ENCODE results near the gene JADE2. TPM values are rescaled to one million over a fixed set of nuclear protein-coding genes. Genes with fewer than 3 reads are reported as not detected.

JADE2 gene
- total RNA-seq, 2 donors from 2014 or later = 27.1 to 38.9 TPM

DNA sequence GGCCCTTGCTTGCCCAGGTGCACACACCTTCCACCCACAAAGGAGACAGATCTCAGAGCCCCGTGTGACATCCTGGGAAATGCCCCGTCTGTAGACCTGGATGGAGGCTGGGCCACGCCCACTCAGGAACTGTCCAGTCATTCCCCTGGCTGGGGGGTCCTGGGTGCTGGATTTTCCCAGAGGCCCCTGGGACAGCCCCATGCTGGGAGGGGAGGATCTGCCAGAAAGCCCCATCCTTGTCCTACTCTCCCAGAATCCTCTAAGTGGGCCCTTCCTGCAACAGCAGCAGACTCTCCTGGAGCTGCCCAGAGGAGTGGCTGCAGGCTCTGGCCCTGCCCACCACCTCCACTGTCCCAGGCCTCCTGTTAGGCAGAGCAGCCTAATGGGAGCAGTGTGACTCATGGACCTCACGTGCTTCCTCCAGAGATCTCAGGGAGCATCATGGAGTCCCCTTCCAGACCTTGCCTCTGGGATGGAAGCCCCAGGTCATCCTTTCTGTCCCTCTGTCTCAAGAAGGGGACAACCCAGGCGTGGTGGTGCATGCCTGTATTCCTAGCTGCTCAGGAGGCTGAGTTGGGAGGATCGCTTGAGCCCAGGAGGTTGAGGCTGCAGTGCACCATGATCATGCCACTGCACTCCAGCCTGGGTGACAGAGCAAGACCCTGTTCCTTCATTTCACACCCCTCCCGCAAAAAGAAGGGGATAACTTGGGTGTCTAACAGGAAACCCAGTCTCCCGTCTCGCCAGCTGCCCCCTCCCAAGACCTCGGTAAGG lies 51.7 kb downstream of the JADE2 start:
- ATAC-seq (peak; percentile 57), DNase-seq (no peak)
- intact Hi-C loops (cut with DNase I, micrococcal nuclease) = loop anchor here in 1 of 2 donors (5.0 kb wide), 1 partner anchor 170 kb away; no protein-coding TSS in a partner anchor

DNA sequence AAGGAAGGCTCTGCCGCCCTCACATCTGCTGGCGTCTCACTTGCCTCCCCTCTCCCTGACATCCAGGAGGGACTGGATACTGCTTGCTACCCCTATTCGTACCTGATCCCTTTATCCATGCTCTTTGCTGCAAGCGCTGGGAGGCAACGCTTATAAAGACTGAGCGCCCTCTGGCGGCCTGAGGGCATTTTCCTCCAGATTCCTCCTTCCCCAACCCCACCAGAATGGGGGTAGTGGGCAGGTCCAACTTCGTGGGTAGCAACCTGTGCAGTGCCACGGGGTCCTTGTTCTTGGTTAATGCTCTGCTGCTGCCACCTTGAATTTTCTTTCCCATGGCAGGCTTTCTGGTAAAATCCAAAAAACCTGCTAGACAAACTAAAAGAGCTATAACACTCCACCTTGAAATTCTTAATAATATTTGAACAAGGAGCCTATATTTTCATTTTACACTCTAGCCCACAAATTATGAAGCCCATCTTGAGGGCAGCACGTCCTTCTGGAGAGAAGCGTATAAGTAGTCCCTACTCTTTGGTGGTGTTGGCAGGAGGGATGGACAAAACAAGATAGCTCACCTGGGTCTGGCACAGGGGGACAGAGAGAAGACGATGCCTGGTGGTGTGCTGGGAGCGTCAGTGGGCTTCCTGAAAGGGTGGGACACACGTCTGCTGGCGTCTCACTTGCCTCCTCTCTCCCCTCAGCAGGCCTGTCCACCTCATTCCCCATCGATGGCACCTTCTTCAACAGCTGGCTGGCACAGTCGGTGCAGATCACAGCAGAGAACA lies 52.5 kb downstream of the JADE2 start:
- ATAC-seq = peak; percentile 81
- intact Hi-C loops (cut with DNase I, micrococcal nuclease) = loop anchor here in 1 of 2 donors (5.0 kb wide), 1 partner anchor 171 kb away; no protein-coding TSS in a partner anchor

DNA sequence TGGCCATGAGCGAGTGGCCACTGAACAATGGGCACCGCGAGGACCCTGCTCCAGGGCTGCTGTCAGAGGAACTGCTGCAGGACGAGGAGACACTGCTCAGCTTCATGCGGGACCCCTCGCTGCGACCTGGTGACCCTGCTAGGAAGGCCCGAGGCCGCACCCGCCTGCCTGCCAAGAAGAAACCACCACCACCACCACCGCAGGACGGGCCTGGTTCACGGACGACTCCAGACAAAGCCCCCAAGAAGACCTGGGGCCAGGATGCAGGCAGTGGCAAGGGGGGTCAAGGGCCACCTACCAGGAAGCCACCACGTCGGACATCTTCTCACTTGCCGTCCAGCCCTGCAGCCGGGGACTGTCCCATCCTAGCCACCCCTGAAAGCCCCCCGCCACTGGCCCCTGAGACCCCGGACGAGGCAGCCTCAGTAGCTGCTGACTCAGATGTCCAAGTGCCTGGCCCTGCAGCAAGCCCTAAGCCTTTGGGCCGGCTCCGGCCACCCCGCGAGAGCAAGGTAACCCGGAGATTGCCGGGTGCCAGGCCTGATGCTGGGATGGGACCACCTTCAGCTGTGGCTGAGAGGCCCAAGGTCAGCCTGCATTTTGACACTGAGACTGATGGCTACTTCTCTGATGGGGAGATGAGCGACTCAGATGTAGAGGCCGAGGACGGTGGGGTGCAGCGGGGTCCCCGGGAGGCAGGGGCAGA lies 53.3 kb downstream of the JADE2 start:
- intact Hi-C loops (cut with DNase I, micrococcal nuclease) = loop anchor here in 1 of 2 donors (5.0 kb wide), 1 partner anchor 171 kb away; no protein-coding TSS in a partner anchor
- ATAC-seq = no peak
- peak in 1 of 2 donors; percentile 17 for DNase-seq

More for the DNA sequence above, 52.5 kb downstream of the JADE2 start:
- peak; percentile 52 to 89 for DNase-seq

DNA sequence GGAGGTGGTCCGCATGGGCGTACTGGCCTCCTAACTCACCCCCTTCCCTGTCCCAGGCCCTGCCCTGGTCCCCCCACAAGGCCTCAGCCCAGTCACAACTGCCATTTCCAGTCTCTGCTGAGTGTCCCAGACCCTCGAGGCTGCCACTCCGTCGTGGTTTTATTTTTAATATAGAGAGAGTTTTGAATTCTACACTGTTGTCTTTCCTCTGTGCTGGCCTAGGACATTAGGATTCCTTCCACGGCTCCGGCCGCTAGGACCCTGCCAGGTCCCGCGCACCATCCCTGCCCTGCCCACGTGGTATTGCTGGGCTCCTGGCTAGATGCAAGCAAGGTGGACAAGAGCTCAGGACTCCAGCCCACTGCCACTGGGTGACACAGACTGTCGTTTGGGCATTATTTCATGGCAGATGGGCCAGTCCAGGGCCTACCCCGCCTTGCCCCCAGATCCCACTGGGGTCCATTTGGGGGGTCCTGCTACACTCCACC lies 53.9 kb downstream of the JADE2 start:
- DNase-seq = peak in 1 of 2 donors; percentile 21
- intact Hi-C loops (cut with DNase I, micrococcal nuclease) = loop anchor here in 1 of 2 donors (5.0 kb wide), 1 partner anchor 172 kb away; no protein-coding TSS in a partner anchor

DNA sequence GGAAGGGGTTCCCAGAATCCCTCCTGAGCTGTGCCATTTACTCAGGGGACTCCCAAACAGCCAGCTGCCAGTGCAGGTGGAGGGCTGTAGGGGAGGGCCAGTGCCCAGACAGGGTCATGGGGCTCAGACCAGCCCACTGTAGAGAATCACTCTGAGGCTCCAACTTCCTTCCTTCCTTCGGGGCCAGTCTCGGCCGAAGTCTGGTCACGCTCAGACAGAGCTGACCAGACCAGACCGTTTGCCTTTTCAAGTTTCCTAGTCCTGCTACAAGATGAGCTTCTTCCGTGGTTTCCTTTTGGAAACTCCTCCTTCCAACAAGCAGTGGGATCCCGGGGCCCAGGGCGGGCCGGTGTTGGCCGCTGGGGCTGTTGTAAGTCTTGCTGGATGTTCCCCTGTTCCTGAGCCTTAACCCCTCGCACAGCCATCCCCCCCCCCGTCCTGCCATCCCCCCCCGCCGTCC lies 54.6 kb downstream of the JADE2 start:
- intact Hi-C loops (cut with DNase I, micrococcal nuclease) = loop anchor here (5.0 to 10.0 kb wide), 3 partner anchors 53 to 385 kb away; partner anchors contain the start of gene JADE2 (in 1 of the 2)
- no peak for ATAC-seq

More for the DNA sequence above, 53.9 kb downstream of the JADE2 start:
- ATAC-seq = no peak

DNA sequence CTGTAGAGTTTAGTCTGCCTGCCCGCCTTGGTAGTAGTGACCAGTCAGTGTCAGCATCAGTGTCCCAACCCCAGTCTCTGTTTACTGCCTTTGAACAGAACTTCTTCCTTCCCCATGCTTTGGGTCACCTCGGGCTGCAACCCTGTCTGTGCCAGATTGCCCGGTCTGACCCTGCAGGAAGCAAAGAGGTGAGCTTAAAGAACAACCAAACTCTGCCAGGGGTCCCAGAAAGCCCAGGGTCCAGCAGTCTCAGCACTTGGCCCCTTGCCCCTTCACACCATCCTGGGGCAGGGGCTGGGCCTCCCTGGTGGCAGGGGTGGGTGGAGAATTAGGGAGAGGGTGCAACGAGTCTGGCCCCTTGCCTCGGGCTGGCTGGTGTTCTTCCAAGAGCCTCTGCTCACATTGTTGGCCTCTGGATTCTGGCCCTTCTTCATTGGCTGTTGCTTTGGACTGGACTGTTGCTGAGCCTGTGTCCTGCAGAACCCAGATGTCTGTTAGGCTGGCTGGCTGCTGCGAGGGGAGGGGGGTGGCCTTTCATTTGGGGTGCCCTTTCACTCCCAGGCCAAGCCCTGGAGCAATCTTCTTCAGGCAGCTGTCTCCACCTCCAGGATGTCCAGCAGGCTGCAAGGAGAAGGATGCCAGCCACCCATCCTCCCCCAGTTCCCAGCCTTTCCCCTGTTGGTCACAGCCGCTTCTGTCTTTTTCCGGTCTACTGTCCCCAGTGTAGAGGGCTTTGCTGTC lies 55.9 kb downstream of the JADE2 start:
- no peak for ATAC-seq
- intact Hi-C loops (cut with DNase I, micrococcal nuclease) = loop anchor here (5.0 to 10.0 kb wide), 3 partner anchors 54 to 387 kb away; partner anchors contain the start of gene JADE2 (in 1 of the 2)
- peak in 1 of 2 donors; percentile 22 for DNase-seq

More for the DNA sequence above, 54.6 kb downstream of the JADE2 start:
- DNase-seq = peak in 1 of 2 donors; percentile 11

DNA sequence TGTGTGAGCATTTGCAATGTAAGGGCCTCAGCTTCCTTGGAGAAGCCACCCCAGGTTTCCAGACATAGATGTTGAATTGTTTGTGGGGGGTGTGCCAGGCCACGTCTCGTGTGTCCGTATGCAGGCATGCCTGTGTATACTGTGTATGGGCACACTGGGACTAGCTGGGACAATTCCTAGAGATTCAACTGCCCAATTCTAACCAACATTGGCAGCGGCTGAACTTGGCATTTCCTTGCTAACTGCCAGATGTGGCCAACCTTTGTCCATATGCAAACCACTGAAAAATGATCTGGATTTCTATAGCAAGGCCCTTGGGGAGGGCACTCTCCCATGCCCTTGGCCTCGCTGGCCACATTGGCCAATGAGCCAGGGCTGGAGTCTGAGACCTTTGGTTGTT lies 56.8 kb downstream of the JADE2 start:
- intact Hi-C loops (cut with DNase I, micrococcal nuclease) = loop anchor here (5.0 to 10.0 kb wide), 3 partner anchors 55 to 387 kb away; partner anchors contain the start of gene JADE2 (in 1 of the 2)
- DNase-seq (peak in 1 of 2 donors; percentile 2), ATAC-seq (no peak)

DNA sequence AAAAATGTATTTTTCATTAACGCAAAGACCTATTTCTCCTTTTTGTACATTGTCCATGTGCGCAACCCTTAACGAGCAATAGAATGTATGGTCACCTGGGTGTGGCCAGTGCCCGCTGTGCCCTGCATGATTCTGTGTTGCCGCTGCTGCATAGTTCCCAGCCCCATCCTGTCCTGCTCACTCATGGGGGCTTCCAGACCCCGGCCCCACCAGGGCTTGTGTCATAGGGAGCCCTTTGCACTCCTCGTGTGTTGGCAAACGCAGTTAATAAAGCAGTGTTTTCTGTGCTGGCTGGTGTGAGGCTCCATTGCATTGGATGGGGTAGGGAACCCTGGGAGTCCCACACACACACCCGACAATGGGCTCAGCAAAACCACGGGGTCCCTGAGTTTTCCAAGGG lies 57.5 kb downstream of the JADE2 start:
- intact Hi-C loops (cut with DNase I, micrococcal nuclease) = loop anchor here (5.0 to 10.0 kb wide), 3 partner anchors 56 to 388 kb away; partner anchors contain the start of gene JADE2 (in 1 of the 2)
- DNase-seq (peak in 1 of 2 donors; percentile 2), ATAC-seq (no peak)

DNA sequence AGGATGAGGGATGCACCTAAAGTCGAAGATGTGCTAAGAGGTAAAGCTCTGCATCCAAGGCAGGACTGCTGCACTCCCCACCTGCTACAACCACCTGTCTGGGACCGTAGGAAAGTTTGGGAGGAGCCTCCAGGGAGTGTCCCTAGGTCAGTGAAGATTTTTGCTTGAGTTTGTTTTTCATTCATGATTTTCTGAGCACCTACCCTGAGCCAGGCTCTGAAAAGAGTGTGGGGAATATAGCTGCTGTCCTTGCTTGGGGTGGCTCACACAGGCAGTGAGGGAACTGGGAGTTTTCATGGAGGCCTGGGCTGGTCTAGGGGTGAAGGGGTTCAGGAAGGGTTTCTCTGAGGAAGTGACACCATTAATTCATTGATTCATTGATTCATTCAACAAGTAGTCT lies 58.3 kb downstream of the JADE2 start:
- ATAC-seq (no peak), DNase-seq (peak in 1 of 2 donors; percentile 8)
- intact Hi-C loops (cut with DNase I, micrococcal nuclease) = loop anchor here (5.0 to 10.0 kb wide), 3 partner anchors 56 to 389 kb away; partner anchors contain the start of gene JADE2 (in 1 of the 2)

DNA sequence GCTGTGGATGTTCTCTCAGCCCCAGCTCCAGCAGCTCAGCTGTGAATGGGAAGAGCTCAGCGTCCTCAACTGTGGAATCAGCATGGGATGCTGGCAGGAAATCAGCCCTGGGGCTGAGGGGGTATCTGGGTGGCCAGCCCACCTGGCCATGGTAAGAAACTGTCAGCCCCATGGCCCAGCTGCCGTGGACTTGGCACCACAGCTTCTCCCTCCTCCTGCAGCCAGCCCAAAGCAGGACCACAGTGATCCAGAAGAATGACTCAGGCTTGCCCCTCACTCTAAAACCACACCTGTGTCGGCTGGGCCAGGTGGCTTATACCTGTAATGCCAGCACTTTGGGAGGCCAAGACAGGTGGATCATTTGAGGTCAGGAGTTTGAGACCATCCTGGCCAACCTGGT lies 59.2 kb downstream of the JADE2 start:
- DNase-seq (no peak), ATAC-seq (no peak)
- intact Hi-C loops (cut with DNase I, micrococcal nuclease) = loop anchor here (5.0 to 10.0 kb wide), 4 partner anchors 57 to 390 kb away; partner anchors contain the start of gene JADE2 (in 1 of the 2)

DNA sequence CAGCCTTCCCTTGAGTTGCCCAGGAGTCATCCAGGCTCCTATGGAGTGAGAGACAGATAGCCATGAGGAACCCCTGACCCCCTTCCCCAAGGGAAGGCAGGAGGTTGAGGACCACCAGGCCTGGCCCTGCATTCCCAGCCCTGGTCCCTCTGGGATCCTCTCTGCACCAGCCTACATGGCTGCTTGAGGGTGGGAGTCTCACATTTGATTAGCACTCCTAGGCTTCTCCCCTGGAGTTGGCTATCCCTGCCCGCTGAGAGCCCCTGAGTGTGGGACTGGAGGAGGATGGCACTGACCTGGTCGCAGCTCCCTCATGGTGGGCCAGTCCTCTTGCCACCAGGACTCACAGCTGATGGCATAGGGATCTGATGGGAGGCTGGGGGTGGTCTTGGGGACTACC lies 60.5 kb downstream of the JADE2 start:
- DNase-seq (no peak), ATAC-seq (no peak)
- intact Hi-C loops (cut with DNase I, micrococcal nuclease) = loop anchor here (5.0 to 10.0 kb wide), 3 partner anchors 281 to 391 kb away; no protein-coding TSS in a partner anchor

DNA sequence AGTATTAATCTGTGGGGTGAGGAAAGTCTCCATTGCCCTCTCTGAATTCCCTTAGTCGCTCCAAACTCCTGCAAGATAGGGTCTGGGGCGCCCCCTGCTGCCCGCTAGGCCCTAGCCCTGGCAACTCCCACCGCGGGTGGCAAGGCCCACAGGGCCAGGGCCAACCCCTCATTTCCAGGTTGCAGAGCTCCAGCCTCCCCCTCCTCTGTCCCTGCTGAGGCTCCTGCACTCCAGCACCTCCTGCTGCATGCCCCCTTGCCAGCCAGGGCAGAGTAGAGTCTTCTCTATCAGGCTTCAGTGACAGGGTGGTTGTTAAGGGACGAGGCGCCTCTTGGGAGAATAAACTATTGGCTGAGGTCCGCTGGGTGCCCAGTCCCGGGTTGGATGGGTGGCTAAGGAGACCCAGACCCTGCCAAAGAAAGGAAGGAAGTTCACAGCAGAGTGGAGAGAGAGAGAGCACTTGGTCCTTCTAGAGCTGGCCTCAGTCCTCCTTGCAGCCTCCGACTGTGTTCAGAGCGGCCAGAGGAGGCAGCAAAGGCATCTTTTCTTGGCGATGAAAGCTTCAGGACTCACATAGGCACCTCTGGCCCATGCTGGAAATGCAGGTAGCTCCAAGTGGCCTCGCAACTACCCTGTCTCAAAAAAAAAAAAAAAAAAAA lies 61.5 kb downstream of the JADE2 start:
- DNase-seq (peak; percentile 74 to 90), ATAC-seq (peak; percentile 81)
- intact Hi-C loops (cut with DNase I, micrococcal nuclease) = loop anchor here (5.0 to 10.0 kb wide), 3 partner anchors 282 to 392 kb away; no protein-coding TSS in a partner anchor

DNA sequence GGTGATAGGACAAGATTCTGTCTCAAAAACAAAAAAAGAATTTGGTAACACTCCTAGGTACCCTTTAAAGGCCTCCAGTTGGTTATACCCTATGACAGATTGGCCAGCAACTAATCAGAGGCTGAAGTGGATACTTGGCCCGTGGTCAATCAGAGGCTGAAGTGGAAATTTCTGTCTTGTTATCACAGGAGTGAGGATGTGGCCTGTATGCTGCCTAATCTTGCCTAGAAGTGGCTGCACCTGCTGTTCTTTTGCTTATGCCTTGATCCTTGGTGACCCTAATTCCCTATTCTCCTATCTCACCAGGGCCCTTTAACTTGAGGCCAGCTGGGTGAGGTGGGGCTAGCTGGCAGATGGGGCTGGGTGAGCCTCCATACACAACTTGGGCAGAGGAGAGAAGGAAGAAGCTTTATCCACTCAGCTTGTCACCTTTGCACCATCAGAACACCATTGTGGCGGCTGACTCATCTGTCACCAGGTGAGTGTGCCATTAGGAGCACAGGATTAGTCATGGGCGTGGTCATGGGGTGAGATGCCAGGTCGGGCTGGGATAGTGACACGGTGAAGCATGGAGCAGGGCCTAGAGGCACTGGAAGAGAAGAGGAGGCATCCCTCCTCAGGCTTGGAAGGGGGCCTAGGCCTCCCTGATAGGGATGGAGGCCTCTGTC lies 65.7 kb downstream of the JADE2 start:
- DNase-seq (peak; percentile 70 to 85), ATAC-seq (peak; percentile 92)
- intact Hi-C loops (cut with DNase I, micrococcal nuclease) = no loop called here

DNA sequence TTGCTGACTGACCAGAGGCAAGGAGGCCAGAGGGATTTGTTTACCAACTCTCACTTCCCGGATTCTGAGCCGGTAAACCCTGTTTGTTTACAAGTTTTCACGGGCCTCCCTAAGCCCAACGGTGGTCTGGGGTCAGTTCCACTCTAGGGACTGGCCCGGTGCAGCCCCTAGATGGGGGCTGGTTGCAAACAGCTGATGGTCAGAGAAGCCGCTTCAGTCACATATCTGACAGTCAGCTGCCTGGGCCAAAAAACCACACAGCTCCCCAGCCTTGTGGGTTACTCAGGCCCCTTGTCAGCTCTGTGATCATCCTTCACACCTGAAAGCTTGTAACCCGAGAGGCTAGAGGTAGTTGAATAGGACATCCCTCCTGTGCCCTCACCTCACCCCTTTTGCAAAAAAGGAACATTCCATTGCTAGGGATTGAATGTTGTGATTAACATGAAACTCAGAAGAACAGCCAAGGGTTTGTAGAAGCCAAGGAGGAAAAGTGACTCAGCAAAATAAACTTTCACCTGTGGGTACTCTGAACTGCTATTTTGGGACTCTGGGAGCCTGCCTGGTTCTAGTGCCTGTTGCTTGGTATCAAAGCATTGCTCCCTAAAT lies 66.8 kb downstream of the JADE2 start:
- no peak for ATAC-seq
- DNase-seq = no peak
- intact Hi-C loops (cut with DNase I, micrococcal nuclease) = no loop called here

DNA sequence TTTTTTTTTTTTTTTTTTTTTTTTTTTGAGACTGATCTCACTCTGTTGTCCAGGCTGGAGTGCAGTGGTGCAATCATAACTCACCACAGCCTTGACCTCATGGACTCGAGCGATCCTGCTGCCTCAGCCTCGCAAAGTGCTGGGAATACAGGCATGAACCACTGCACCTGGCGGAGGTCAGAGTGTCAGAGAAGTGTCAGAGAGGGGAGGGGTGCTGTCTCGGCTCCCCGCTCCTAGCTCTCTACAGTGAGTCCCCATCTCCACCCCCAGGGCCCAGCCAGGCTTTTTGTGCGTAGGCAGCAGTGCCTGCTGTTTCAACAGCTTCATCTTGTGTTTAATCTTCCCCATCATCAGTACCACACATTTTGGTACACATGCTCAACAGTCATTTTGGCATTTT lies 68.9 kb downstream of the JADE2 start:
- intact Hi-C loops (cut with DNase I, micrococcal nuclease) = no loop called here
- ATAC-seq (no peak), DNase-seq (no peak)
